ENCODE results near the gene GPR148. TPM values are rescaled to one million over a fixed set of nuclear protein-coding genes. Genes with fewer than 3 reads are reported as not detected.

The GPR148 gene
- total RNA-seq, 1 donor from 2014 or later: not detected

DNA sequence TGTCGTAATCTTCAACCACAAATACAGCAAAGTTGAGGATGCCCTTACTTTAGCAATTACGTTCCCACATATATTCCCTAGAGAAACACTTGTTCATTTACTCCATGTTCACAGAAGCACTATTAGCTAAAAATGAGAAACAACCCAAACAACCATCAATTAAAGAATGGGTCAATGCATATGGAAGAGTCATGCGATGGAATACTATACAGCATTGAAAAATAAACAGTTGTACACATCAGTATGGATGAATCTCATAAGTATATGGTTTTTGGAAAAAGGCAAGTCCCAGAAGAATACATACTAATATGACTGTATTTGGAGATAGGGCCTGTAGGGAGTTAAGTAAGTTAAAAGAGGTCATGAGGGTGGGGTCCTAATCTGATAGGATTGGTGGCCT, 6.3 kb downstream of the GPR148 start:
- TF ChIP-seq, protein P1, sequence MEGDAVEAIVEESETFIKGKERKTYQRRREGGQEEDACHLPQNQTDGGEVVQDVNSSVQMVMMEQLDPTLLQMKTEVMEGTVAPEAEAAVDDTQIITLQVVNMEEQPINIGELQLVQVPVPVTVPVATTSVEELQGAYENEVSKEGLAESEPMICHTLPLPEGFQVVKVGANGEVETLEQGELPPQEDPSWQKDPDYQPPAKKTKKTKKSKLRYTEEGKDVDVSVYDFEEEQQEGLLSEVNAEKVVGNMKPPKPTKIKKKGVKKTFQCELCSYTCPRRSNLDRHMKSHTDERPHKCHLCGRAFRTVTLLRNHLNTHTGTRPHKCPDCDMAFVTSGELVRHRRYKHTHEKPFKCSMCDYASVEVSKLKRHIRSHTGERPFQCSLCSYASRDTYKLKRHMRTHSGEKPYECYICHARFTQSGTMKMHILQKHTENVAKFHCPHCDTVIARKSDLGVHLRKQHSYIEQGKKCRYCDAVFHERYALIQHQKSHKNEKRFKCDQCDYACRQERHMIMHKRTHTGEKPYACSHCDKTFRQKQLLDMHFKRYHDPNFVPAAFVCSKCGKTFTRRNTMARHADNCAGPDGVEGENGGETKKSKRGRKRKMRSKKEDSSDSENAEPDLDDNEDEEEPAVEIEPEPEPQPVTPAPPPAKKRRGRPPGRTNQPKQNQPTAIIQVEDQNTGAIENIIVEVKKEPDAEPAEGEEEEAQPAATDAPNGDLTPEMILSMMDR (IDR thresholded peaks at IDR 0.05; ENCODE audit: insufficient read depth, low read length, poor library complexity, severe bottlenecking): no peak
- no peaks in the 10 kb centered on the region for H3K36me3 ChIP-seq (ENCODE audit: control insufficient read depth, insufficient read depth, low read length)
- DNase-seq (ENCODE audit: low read depth): no peak
- no peak overlapping the region for H3K4me3 ChIP-seq (ENCODE audit: low read depth, low read length)
- H3K27me3 ChIP-seq (ENCODE audit: control insufficient read depth, insufficient read depth, low read length): no peaks in the 10 kb centered on the region

DNA sequence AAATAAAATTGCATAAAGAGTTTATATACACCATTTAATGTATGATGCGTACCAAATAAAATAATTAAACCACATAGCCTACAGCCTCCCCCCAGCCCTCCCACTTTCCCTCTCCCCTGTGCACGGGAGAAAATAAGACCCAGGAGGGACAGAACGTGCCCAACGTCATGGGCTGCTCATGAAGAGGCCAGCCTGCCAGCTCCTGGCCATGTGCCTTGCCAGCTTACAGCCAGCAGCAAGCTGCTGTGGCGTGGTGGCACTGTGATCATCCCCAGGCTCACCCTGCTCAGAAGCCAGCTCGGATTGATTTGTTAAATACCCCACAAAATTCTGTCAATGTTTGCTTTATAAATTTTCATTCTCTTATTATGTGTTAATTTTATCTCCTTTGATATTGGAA, 7.6 kb downstream of the GPR148 start:
- H3K4me3 ChIP-seq (ENCODE audit: low read depth, low read length): no peak overlapping the region
- no peaks in the 10 kb centered on the region for H3K27me3 ChIP-seq (ENCODE audit: control insufficient read depth, insufficient read depth, low read length)
- TF ChIP-seq, protein P1 (IDR thresholded peaks at IDR 0.05; ENCODE audit: insufficient read depth, low read length, poor library complexity, severe bottlenecking): no peak
- H3K36me3 ChIP-seq (ENCODE audit: control insufficient read depth, insufficient read depth, low read length): no peaks in the 10 kb centered on the region
- no peak for DNase-seq (ENCODE audit: low read depth)

DNA sequence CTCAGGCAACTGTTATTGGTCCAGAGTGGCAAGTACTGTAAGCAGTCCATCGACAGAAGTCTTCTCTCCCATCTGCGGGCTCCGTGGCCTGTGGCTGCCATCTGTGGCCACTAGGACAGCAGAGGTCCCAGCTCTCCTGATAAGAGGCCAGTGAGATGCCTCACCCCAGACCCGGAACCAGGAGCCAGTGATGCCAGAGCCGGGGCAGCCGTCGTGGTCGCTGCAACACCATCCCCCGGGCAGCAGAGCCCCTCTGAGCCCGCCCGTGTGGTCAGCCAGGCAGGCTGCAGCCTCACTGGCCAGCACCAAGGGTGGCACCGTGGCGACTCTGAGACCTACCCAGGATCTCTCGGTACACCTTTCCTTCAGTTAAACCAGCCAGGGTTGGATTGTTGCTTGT, 8.7 kb downstream of the GPR148 start:
- TF ChIP-seq, protein P1 (IDR thresholded peaks at IDR 0.05; ENCODE audit: insufficient read depth, low read length, poor library complexity, severe bottlenecking): no peak
- H3K4me3 ChIP-seq (ENCODE audit: low read depth, low read length): no peak overlapping the region
- H3K36me3 ChIP-seq (ENCODE audit: control insufficient read depth, insufficient read depth, low read length): no peaks in the 10 kb centered on the region
- DNase-seq (ENCODE audit: low read depth): no peak
- H3K27me3 ChIP-seq (ENCODE audit: control insufficient read depth, insufficient read depth, low read length): no peaks in the 10 kb centered on the region

DNA sequence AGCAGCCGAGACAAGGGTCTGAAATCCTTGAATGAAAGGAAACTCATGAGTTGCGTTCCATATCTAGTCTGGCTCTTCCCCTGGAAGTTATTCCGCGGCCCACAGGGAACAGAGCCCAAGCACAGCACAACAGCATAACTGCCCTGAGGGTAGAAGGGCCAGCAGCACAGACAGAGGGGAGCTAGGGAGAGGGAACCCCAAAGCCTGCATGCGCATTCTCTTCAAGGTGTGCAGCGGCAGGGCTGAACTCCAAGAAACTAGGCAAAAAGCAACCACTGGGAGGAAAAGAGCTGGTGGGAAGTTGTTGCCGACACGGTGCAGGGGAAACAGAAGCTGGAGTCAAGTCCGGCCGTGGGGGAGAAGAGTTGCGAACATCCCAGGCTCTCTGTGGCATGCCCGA, 11.8 kb downstream of the GPR148 start:
- no peak for DNase-seq (ENCODE audit: low read depth)
- TF ChIP-seq, protein P1 (IDR thresholded peaks at IDR 0.05; ENCODE audit: insufficient read depth, low read length, poor library complexity, severe bottlenecking): no peak
- Histone ChIP-seq H3K4me3 (ENCODE audit: low read depth, low read length) (no peak overlapping the region), H3K36me3 (ENCODE audit: control insufficient read depth, insufficient read depth, low read length) (no peaks in the 10 kb centered on the region), H3K27me3 (ENCODE audit: control insufficient read depth, insufficient read depth, low read length) (no peaks in the 10 kb centered on the region)

DNA sequence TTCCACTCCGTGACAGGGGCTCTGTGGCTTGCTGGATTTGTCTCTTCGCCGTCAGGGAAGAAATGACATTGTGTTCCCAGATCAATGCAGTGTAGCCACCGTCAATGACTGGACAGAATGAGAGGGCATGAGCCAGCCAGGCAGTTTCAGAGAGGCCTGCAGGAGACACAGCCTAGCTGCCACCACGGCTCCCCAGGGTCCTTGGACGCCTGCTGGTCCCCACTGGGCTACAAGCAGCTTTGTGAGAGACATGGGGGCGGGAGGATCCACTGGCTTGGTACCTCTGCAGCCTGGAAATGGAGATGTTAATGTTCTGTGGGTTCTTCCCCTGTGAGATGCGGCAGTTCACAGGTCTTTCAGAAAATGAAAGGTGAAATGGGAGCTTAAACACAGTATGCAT, 14.4 kb downstream of the GPR148 start:
- TF ChIP-seq, protein P1 (IDR thresholded peaks at IDR 0.05; ENCODE audit: insufficient read depth, low read length, poor library complexity, severe bottlenecking): no peak
- no peaks in the 10 kb centered on the region for H3K27me3 ChIP-seq (ENCODE audit: control insufficient read depth, insufficient read depth, low read length)
- no peak overlapping the region for H3K4me3 ChIP-seq (ENCODE audit: low read depth, low read length)
- DNase-seq (ENCODE audit: low read depth): no peak
- no peaks in the 10 kb centered on the region for H3K36me3 ChIP-seq (ENCODE audit: control insufficient read depth, insufficient read depth, low read length)

DNA sequence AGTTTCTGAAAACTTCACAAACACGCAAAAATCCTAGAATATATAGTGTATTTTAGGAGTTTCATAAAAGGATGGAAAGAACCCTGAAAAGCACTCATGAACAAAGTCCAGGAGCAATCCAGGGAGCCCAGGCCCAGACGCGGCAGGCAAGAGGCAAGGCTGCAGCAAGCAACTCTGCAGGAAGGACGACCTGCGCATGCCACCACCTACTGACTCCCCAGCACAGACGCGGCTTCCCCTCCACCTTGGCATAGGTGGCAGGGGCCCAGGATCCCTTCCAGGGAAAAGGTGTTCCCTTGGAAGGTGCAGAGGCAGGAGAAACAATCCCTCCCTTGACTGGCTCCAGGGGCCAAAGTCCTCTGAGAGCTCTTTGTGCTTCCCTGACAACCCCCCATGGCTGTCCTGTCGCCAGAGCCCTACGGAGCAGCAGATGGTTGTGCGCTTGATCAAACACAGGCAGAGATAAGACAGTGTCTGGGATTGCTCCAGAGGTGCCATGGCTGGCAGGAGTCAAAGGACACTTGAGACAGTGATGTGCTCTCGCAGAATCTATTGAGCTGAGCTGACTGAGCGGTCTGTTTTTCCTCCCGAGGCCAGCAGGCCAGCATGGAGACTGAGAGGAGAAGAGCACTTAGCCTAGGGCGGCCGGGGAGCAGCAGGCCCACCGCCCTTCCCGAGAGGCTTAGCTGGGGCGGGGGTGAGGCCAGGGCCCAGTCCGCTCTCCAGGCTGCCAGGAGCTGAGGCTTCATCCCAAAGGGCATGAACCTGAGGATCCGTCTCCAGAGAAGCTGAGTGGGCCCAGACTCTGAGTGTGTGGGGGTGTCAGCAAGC, 15.6 kb downstream of the GPR148 start:
- Histone ChIP-seq H3K36me3 (ENCODE audit: control insufficient read depth, insufficient read depth, low read length) (no peaks in the 10 kb centered on the region), H3K27me3 (ENCODE audit: control insufficient read depth, insufficient read depth, low read length) (no peaks in the 10 kb centered on the region), H3K4me3 (ENCODE audit: low read depth, low read length) (no peak overlapping the region)
- no peak for DNase-seq (ENCODE audit: low read depth)
- TF ChIP-seq, protein P1 (IDR thresholded peaks at IDR 0.05; ENCODE audit: insufficient read depth, low read length, poor library complexity, severe bottlenecking): no peak
